Measurements from ENCODE around the gene PPP1R3C. TPM values are rescaled to one million over a fixed set of nuclear protein-coding genes. Genes with fewer than 3 reads are reported as not detected.

The PPP1R3C gene
- total RNA-seq, 2 donors from 2014 or later, result 0.51 to 0.91 TPM

DNA sequence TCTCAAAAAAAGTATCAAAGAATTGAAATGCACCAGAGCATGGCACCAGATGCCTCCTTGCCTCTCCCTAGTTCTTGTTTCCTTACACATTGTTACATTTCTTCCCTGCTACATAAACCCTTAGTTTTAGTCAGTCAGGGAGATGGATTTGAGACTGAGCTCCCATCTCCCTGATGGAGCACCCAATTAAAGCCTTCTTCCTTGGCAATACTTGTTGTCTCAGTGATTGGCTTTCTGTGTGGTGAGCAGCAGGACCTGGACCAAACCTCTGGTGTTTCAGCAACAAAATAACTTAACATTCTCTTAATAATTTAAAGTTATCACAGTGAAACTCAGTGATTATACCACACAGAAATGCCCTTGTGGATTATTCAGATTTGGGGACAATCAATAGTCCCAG, 26.9 kb downstream of the PPP1R3C start:
- Mint-ChIP-seq H3K4me1 (no peaks in the 10 kb centered on the region), H3K27ac (no peak overlapping the region), H3K36me3 (ENCODE audit: low read depth) (no peaks in the 10 kb centered on the region), H3K27me3 (ENCODE audit: insufficient read depth) (peaks cover 1% of the 10 kb centered on the region), H3K4me3 (no peak overlapping the region), H3K9me3 (peaks cover 15% of the 10 kb centered on the region)
- Histone ChIP-seq H3K27ac (ENCODE audit: low read depth, low read length) (no peak overlapping the region), H3K4me3 (ENCODE audit: low read length) (no peak overlapping the region), H3K9ac (ENCODE audit: extremely low read depth, low read length, poor library complexity, severe bottlenecking) (no peak overlapping the region), H3K36me3 (ENCODE audit: control insufficient read depth, insufficient read depth, low read length) (no peaks in the 10 kb centered on the region), H3K27me3 (ENCODE audit: control insufficient read depth, insufficient read depth, low read length, poor library complexity, severe bottlenecking) (no peaks in the 10 kb centered on the region), H3K4me1 (ENCODE audit: control insufficient read depth, insufficient read depth, low read length) (no peaks in the 10 kb centered on the region), H3K9me3 (ENCODE audit: control insufficient read depth, low read length) (peaks cover 13% of the 10 kb centered on the region)
- TF ChIP-seq CTCF (conservative IDR thresholded peaks at IDR 0.05), result no peak
- no peak for DNase-seq

DNA sequence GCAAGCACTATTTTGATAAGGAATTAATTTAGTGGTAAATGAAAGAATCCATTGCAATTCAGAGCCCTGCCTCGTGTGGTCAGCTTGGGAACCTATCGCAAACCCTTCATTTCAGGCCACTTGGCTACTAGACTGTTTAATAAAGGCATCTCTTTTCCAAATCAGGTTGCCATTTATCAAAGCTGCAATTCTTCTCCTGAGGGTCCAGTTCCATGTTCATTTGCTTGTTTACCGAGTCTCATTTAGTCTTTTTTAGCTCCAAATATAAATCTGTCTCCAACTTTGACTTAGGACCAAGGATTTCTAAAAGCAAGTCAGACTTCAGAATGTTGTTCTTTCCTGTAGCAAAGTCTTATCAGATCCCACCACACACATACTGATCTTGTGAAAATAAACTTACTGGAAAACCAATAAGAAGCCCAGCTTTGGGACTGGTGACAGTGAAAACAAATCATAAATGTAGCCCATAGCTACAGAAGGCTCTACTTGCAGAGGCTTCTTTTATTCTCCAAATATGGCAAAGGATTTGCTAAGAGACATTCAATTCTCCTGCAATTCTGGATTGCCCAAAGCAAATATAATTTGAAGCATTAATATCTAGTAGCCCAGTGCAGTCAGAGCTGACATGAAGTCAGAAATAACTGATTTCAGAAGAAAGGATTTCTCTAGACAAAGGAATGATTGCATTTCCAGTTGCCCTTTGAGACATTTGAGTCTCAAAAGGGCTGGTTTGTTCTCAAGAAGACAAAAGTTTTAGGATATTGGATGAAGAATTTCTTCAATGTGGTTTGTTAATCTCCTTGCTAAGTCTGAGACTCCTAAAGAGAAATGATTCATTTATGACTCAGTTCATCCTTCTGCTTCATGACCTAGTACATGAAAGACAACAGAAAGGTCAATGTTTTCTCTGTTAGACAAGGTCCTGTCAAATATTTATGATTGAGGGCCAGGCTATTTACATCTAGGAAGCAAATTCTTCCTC, 28.0 kb downstream of the PPP1R3C start:
- Mint-ChIP-seq H3K27ac (no peak overlapping the region), H3K36me3 (ENCODE audit: low read depth) (no peaks in the 10 kb centered on the region), H3K4me1 (no peaks in the 10 kb centered on the region), H3K9me3 (peaks cover 15% of the 10 kb centered on the region), H3K27me3 (ENCODE audit: insufficient read depth) (peaks cover 4% of the 10 kb centered on the region), H3K4me3 (no peak overlapping the region)
- DNase-seq, result no peak
- Histone ChIP-seq H3K27ac (ENCODE audit: low read depth, low read length) (no peak overlapping the region), H3K9me3 (ENCODE audit: control insufficient read depth, low read length) (peaks cover 13% of the 10 kb centered on the region), H3K4me3 (ENCODE audit: low read length) (no peak overlapping the region), H3K9ac (ENCODE audit: extremely low read depth, low read length, poor library complexity, severe bottlenecking) (no peak overlapping the region), H3K4me1 (ENCODE audit: control insufficient read depth, insufficient read depth, low read length) (no peaks in the 10 kb centered on the region), H3K27me3 (ENCODE audit: control insufficient read depth, insufficient read depth, low read length, poor library complexity, severe bottlenecking) (no peaks in the 10 kb centered on the region), H3K36me3 (ENCODE audit: control insufficient read depth, insufficient read depth, low read length) (no peaks in the 10 kb centered on the region)
- WGBS, 2 experiments (ENCODE audit: insufficient coverage in 1 of 2, insufficient read length in 1 of 2), result 83 to 87% methylated on average over 2 to 3 of the region's 3 CpGs
- TF ChIP-seq CTCF (conservative IDR thresholded peaks at IDR 0.05), result peak; percentile 54

- no peak overlapping the region for H3K27ac ChIP-seq (ENCODE audit: low read depth, low read length)
These were observed 28.9 kb downstream of the PPP1R3C start for GRCh38 chr10:91603931-91604331.

More at GRCh38 chr10:91603931-91604331, 28.9 kb downstream of the PPP1R3C start:
- no peak overlapping the region for H3K9ac ChIP-seq (ENCODE audit: extremely low read depth, low read length, poor library complexity, severe bottlenecking)
- H3K9me3 ChIP-seq (ENCODE audit: control insufficient read depth, low read length), result peaks cover 13% of the 10 kb centered on the region
- DNase-seq, result no peak
- H3K4me3 Mint-ChIP-seq, result no peak overlapping the region
- WGBS, 2 experiments (ENCODE audit: insufficient coverage in 1 of 2, insufficient read length in 1 of 2), result 77 to 88% methylated on average over 3 to 5 of the region's 5 CpGs
- no peaks in the 10 kb centered on the region for H3K36me3 ChIP-seq (ENCODE audit: control insufficient read depth, insufficient read depth, low read length)
- no peaks in the 10 kb centered on the region for H3K36me3 Mint-ChIP-seq (ENCODE audit: low read depth)
- no peaks in the 10 kb centered on the region for H3K4me1 Mint-ChIP-seq
- TF ChIP-seq CTCF (conservative IDR thresholded peaks at IDR 0.05), result no peak
- H3K27me3 Mint-ChIP-seq (ENCODE audit: insufficient read depth), result peaks cover 4% of the 10 kb centered on the region
- no peak overlapping the region for H3K27ac Mint-ChIP-seq
- no peak overlapping the region for H3K4me3 ChIP-seq (ENCODE audit: low read length)
- no peaks in the 10 kb centered on the region for H3K4me1 ChIP-seq (ENCODE audit: control insufficient read depth, insufficient read depth, low read length)
- peaks cover 15% of the 10 kb centered on the region for H3K9me3 Mint-ChIP-seq
- H3K27me3 ChIP-seq (ENCODE audit: control insufficient read depth, insufficient read depth, low read length, poor library complexity, severe bottlenecking), result no peaks in the 10 kb centered on the region

All from endodermal cell (in vitro differentiated cells).